ENCODE measurements around the gene HSF2BP.
"Not testable (repeated sequence)": the region's sequence is repeated elsewhere in the genome, so short reads cannot be mapped to it uniquely, and the experiment has no call there.

DNA sequence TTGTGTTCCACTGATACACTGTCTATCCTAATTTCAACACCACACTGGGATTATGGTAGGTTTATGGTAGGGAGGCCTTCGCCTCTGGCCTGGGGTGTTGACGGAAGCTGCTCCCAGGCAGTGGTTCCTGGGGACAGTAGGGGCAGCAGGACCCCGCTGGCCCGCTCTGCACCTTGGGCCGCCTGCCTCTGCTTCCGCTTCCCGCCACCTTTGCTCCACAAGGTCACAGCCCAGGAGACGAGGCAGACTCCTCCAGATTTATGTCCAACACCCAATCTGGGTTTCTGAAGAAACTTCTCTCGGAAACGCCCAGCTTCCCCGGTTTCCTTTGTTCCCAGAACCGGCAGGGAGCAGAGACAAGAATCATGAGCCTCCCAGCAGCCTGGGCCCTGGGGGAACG lies 155.4 kb downstream of the HSF2BP start:
- TF ChIP-seq, protein P1, sequence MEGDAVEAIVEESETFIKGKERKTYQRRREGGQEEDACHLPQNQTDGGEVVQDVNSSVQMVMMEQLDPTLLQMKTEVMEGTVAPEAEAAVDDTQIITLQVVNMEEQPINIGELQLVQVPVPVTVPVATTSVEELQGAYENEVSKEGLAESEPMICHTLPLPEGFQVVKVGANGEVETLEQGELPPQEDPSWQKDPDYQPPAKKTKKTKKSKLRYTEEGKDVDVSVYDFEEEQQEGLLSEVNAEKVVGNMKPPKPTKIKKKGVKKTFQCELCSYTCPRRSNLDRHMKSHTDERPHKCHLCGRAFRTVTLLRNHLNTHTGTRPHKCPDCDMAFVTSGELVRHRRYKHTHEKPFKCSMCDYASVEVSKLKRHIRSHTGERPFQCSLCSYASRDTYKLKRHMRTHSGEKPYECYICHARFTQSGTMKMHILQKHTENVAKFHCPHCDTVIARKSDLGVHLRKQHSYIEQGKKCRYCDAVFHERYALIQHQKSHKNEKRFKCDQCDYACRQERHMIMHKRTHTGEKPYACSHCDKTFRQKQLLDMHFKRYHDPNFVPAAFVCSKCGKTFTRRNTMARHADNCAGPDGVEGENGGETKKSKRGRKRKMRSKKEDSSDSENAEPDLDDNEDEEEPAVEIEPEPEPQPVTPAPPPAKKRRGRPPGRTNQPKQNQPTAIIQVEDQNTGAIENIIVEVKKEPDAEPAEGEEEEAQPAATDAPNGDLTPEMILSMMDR (IDR thresholded peaks at IDR 0.05; ENCODE audit: low read depth, low read length): not testable (repeated sequence)
- TF ChIP-seq, protein P2, sequence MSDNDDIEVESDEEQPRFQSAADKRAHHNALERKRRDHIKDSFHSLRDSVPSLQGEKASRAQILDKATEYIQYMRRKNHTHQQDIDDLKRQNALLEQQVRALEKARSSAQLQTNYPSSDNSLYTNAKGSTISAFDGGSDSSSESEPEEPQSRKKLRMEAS (IDR thresholded peaks at IDR 0.05; ENCODE audit: low read depth, low read length): not testable (repeated sequence)
- not testable (repeated sequence) for TF ChIP-seq POLR2A (IDR thresholded peaks at IDR 0.05; ENCODE audit: extremely low read depth, insufficient read length)

Data from NB4 (cell line).